GM21381 (cell line): Measurements from ENCODE around the gene HSPA1A.
A peak's percentile ranks its signal among the peaks of the same experiment; 100 is the strongest.
"Not testable (repeated sequence)": the region's sequence is repeated elsewhere in the genome, so short reads cannot be mapped to it uniquely, and the experiment has no call there.

Experiments
- ATAC-seq: cut with Tn5 transposase; IDR thresholded peaks from one replicate; pipeline ENCODE4 v1.9.1; 2021; ENCODE audit warnings: mild to moderate bottlenecking, moderate library complexity; ENCODE audit not compliant: unreplicated experiment

Gene HSPA1A

GRCh38 chr6:31808599-31808998, 6.7 kb upstream of the HSPA1A start:
- ATAC-seq = not testable (repeated sequence)

- ATAC-seq = no peak
Measured at GRCh38 chr6:31811645-31812044, 3.7 kb upstream of the HSPA1A start.

- ATAC-seq = no peak
Measured at GRCh38 chr6:31813465-31813849, 1.9 kb upstream of the HSPA1A start.

- ATAC-seq = no peak
Measured at GRCh38 chr6:31814677-31815024, 692 bp upstream of the HSPA1A start.

GRCh38 chr6:31817133-31817928, 2.0 kb downstream of the HSPA1A start:
- ATAC-seq = not testable (repeated sequence)

- ATAC-seq = not testable (repeated sequence)
Measured at GRCh38 chr6:31817929-31818511, 2.7 kb downstream of the HSPA1A start.

- no peak for ATAC-seq
Measured at GRCh38 chr6:31819871-31820299, 4.5 kb downstream of the HSPA1A start.

GRCh38 chr6:31820399-31820798, 5.1 kb downstream of the HSPA1A start:
- ATAC-seq = not testable (repeated sequence)

GRCh38 chr6:31821301-31822035, 6.1 kb downstream of the HSPA1A start:
- no peak for ATAC-seq

GRCh38 chr6:31822036-31822821, 6.9 kb downstream of the HSPA1A start:
- ATAC-seq = no peak

GRCh38 chr6:31823592-31824196, 8.4 kb downstream of the HSPA1A start:
- not testable (repeated sequence) for ATAC-seq

- no peak for ATAC-seq
Measured at GRCh38 chr6:31825553-31825952, 10.2 kb downstream of the HSPA1A start.

- peak; percentile 7 for ATAC-seq
Measured at GRCh38 chr6:31826793-31827285, 11.5 kb downstream of the HSPA1A start.

GRCh38 chr6:31827286-31828079, 12.1 kb downstream of the HSPA1A start, which contains the start of gene HSPA1B:
TSS of gene HSPA1B (plus strand) at chr6:31827738. CDS start at chr6:31827951, 213 bp downstream.
- peak; percentile 49 for ATAC-seq

- ATAC-seq = no peak
Measured at GRCh38 chr6:31829633-31830283, 14.4 kb downstream of the HSPA1A start.

- ATAC-seq = no peak
Measured at GRCh38 chr6:31830886-31831335, 15.6 kb downstream of the HSPA1A start.

GRCh38 chr6:31831350-31832215, 16.2 kb downstream of the HSPA1A start:
- no peak for ATAC-seq
